ENCODE results near the gene LYRM7.

Gene LYRM7

DNA sequence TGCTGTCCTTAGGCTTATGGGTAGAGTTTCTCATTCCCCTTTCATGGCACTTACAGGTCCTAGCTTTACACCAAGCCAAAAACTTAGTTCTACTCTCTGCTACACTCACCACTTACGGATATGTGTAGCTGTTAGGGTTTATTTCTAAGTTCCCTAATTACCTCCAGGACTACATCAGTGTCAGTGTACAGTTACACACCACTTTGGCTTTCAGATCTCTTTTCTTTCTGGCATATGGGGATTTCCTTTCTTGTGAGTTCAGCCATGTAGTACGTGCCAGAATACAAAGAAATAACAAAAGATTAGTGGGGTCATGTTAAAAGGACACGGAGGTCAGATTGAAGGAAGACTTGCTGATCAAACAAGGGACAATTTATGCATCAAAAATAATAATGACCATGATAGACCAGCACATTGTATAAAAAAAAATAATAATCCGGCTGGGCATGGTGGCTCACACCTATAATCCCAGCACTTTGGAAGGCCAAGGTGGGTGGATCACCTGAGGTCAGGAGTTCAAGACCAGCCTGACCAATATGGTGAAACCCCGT is 41.8 kb downstream of the LYRM7 start:
- no peak overlapping the region for H3K4me2 ChIP-seq (ENCODE audit: low read depth, low read length)
- no peaks in the 10 kb centered on the region for H3K79me2 ChIP-seq (ENCODE audit: low read length)
- no peak for DNase-seq
- no peak overlapping the region for H3K4me3 ChIP-seq (ENCODE audit: low read length)
- H4K20me1 ChIP-seq (ENCODE audit: insufficient read depth, low read length), result no peaks in the 10 kb centered on the region
- H3K27ac ChIP-seq (ENCODE audit: low read length), result no peak overlapping the region
- no peaks in the 10 kb centered on the region; the same call in 1 of the 2 replicates for H3K4me1 ChIP-seq (ENCODE audit: low read length)
- no peaks in the 10 kb centered on the region for H3K27me3 ChIP-seq (replicated peaks; ENCODE audit: insufficient read depth, low read length)
- no peak overlapping the region for H3K9ac ChIP-seq (ENCODE audit: low read length)
- TF ChIP-seq, protein P1, sequence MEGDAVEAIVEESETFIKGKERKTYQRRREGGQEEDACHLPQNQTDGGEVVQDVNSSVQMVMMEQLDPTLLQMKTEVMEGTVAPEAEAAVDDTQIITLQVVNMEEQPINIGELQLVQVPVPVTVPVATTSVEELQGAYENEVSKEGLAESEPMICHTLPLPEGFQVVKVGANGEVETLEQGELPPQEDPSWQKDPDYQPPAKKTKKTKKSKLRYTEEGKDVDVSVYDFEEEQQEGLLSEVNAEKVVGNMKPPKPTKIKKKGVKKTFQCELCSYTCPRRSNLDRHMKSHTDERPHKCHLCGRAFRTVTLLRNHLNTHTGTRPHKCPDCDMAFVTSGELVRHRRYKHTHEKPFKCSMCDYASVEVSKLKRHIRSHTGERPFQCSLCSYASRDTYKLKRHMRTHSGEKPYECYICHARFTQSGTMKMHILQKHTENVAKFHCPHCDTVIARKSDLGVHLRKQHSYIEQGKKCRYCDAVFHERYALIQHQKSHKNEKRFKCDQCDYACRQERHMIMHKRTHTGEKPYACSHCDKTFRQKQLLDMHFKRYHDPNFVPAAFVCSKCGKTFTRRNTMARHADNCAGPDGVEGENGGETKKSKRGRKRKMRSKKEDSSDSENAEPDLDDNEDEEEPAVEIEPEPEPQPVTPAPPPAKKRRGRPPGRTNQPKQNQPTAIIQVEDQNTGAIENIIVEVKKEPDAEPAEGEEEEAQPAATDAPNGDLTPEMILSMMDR (IDR thresholded peaks at IDR 0.05; ENCODE audit: low read length), result no peak
- TF ChIP-seq EZH2phosphoT487 (IDR thresholded peaks at IDR 0.05; ENCODE audit: low read length) (no peak), EZH2 (optimal IDR thresholded peaks at IDR 0.05; ENCODE audit: low read depth, low read length) (no peak)
- H3F3A ChIP-seq (ENCODE audit: insufficient read depth, low read length), result no peaks in the 10 kb centered on the region
- H3K9me3 ChIP-seq (replicated peaks; ENCODE audit: insufficient read depth, low read length), result no peaks in the 10 kb centered on the region
- H3K36me3 ChIP-seq (replicated peaks; ENCODE audit: insufficient read depth, low read length), result no peaks in the 10 kb centered on the region
- H3K9me2 ChIP-seq (replicated peaks; ENCODE audit: insufficient read depth, low read length), result no peaks in the 10 kb centered on the region
- no peak overlapping the region for H2AFZ ChIP-seq (ENCODE audit: low read length)

DNA sequence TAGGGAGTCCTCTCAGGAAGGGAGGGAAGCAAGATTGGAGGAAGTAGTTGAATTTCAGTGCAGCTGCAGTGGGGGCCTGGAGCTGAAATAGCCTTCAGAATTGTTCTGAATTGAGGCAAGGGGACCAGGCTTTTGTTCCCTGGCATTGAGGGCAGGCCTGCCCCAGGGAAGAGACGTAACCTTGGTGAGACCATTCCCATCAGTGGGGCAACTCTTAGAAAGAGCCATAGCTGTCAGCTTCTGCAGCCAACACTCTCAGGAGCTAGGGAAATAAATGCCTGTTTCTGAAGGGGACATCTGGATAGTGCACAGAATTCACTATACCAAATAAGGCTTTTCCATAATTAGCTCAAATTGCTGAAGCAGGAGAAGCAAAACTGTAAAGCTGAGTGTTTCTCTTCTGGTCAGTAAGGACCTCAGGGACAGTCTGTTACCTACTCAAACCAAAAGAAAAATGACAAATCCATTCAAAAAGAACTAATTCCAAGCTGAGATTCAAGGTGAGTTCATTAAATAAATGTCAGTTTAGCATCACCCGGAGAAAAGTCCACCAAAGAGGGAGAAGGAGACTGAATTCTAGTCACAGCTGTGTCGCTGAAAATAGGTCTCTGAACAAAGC is 44.0 kb downstream of the LYRM7 start:
- Histone ChIP-seq H3K9me3 (replicated peaks; ENCODE audit: insufficient read depth, low read length) (no peaks in the 10 kb centered on the region), H3K4me1 (ENCODE audit: low read length) (no peaks in the 10 kb centered on the region; the same call in 1 of the 2 replicates), H3K9ac (ENCODE audit: low read length) (no peak overlapping the region), H3K36me3 (replicated peaks; ENCODE audit: insufficient read depth, low read length) (no peaks in the 10 kb centered on the region), H3K27me3 (replicated peaks; ENCODE audit: insufficient read depth, low read length) (no peaks in the 10 kb centered on the region), H3K4me2 (ENCODE audit: low read depth, low read length) (no peak overlapping the region), H4K20me1 (ENCODE audit: insufficient read depth, low read length) (no peaks in the 10 kb centered on the region), H3K9me2 (replicated peaks; ENCODE audit: insufficient read depth, low read length) (no peaks in the 10 kb centered on the region), H3K79me2 (ENCODE audit: low read length) (no peaks in the 10 kb centered on the region), H3F3A (ENCODE audit: insufficient read depth, low read length) (no peaks in the 10 kb centered on the region), H3K4me3 (ENCODE audit: low read length) (no peak overlapping the region), H2AFZ (ENCODE audit: low read length) (no peak overlapping the region), H3K27ac (ENCODE audit: low read length) (no peak overlapping the region)
- TF ChIP-seq, protein P1 (IDR thresholded peaks at IDR 0.05; ENCODE audit: low read length), result no peak
- TF ChIP-seq EZH2phosphoT487 (IDR thresholded peaks at IDR 0.05; ENCODE audit: low read length), result no peak
- no peak for TF ChIP-seq EZH2 (optimal IDR thresholded peaks at IDR 0.05; ENCODE audit: low read depth, low read length)
- DNase-seq, result no peak

GRCh38 chr5:131217791-131218190 is 47.0 kb downstream of the LYRM7 start:
- Histone ChIP-seq H3K4me3 (ENCODE audit: low read length) (no peak overlapping the region), H3K79me2 (ENCODE audit: low read length) (no peaks in the 10 kb centered on the region), H3K36me3 (replicated peaks; ENCODE audit: insufficient read depth, low read length) (no peaks in the 10 kb centered on the region), H3K27me3 (replicated peaks; ENCODE audit: insufficient read depth, low read length) (no peaks in the 10 kb centered on the region), H3K9me2 (replicated peaks; ENCODE audit: insufficient read depth, low read length) (no peaks in the 10 kb centered on the region), H2AFZ (ENCODE audit: low read length) (no peak overlapping the region), H3F3A (ENCODE audit: insufficient read depth, low read length) (no peaks in the 10 kb centered on the region), H3K4me2 (ENCODE audit: low read depth, low read length) (no peak overlapping the region), H3K9ac (ENCODE audit: low read length) (no peak overlapping the region), H3K27ac (ENCODE audit: low read length) (no peak overlapping the region), H4K20me1 (ENCODE audit: insufficient read depth, low read length) (no peaks in the 10 kb centered on the region), H3K4me1 (ENCODE audit: low read length) (no peaks in the 10 kb centered on the region; the same call in 1 of the 2 replicates), H3K9me3 (replicated peaks; ENCODE audit: insufficient read depth, low read length) (no peaks in the 10 kb centered on the region)
- no peak for TF ChIP-seq EZH2 (optimal IDR thresholded peaks at IDR 0.05; ENCODE audit: low read depth, low read length)
- TF ChIP-seq EZH2phosphoT487 (IDR thresholded peaks at IDR 0.05; ENCODE audit: low read length), result no peak
- TF ChIP-seq, protein P1 (IDR thresholded peaks at IDR 0.05; ENCODE audit: low read length), result no peak
- DNase-seq, result no peak

Measured in MM.1S (cell line).